ENCODE results near the gene VSIG10. TPM values are rescaled to one million over a fixed set of nuclear protein-coding genes. Genes with fewer than 3 reads are reported as not detected.
A peak's percentile ranks its signal among the peaks of the same experiment; 100 is the strongest.
"Not testable (repeated sequence)": the region's sequence is repeated elsewhere in the genome, so short reads cannot be mapped to it uniquely, and the experiment has no call there.

The VSIG10 gene
- total RNA-seq, 1 donor from 2014 or later: 9.6 TPM

DNA sequence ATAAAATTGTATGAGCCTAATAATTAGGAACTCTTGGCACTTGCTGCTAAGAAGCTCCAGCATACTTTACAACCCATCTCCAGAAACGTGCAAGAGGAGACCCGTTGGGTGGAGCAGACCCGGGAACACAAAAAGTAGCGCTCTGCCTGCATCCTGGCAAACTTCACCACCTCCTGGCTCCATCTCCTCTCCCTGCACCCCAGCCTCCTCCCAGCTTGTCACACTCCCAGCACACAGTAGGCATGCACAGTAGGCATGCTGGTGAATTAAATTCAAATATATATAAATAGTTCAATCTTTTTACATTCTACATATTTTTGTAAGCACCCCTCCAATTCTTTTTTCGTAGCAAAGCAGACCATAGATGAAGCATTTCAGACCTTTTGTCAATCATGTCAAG, 1.2 kb downstream of the VSIG10 start:
- Mint-ChIP-seq H3K27me3 (ENCODE audit: low read depth) (peaks cover 21% of the 10 kb centered on the region), H3K9me3 (no peaks in the 10 kb centered on the region), H3K4me3 (ENCODE audit: low read depth) (peak overlapping the region; percentile 91), H3K36me3 (ENCODE audit: low read depth) (no peaks in the 10 kb centered on the region), H3K4me1 (ENCODE audit: low read depth) (peaks cover 6% of the 10 kb centered on the region), H3K27ac (peak overlapping the region; percentile 63)
- no peak for DNase-seq (ENCODE audit: low spot score)
- intact Hi-C loops (cut with micrococcal nuclease): loop anchor here (5.0 kb wide), 1 partner anchor 40 kb away; the partner anchor contains the start of gene WSB2

DNA sequence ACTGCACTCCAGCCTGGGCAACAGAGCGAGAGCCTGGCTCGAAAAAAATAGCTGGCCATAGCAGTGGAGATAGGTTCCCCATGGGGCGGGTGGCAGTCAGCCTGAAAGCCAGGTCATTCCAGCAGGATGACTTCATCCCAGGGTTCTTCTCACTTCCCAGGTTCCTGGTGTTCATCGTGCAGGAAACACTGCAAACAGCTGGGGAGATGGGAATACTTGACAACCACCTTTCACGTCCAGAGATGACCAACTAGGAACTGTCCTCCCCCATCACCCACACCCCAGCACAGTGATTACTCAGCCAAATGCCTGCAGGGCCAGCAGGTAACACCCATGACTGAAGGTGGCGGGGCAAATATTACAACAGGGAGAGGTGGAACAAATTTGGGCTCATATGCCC, 1.7 kb downstream of the VSIG10 start:
- peaks cover 6% of the 10 kb centered on the region for H3K4me1 Mint-ChIP-seq (ENCODE audit: low read depth)
- no peaks in the 10 kb centered on the region for H3K36me3 Mint-ChIP-seq (ENCODE audit: low read depth)
- no peak overlapping the region for H3K27ac Mint-ChIP-seq
- H3K4me3 Mint-ChIP-seq (ENCODE audit: low read depth): peak overlapping the region; percentile 21
- intact Hi-C loops (cut with micrococcal nuclease): loop anchor here (5.0 kb wide), 1 partner anchor 40 kb away; the partner anchor contains the start of gene WSB2
- DNase-seq (ENCODE audit: low spot score): no peak
- no peaks in the 10 kb centered on the region for H3K9me3 Mint-ChIP-seq
- peaks cover 21% of the 10 kb centered on the region for H3K27me3 Mint-ChIP-seq (ENCODE audit: low read depth)

GRCh38 chr12:118101051-118101450, 2.8 kb downstream of the VSIG10 start:
- peaks cover 6% of the 10 kb centered on the region for H3K4me1 Mint-ChIP-seq (ENCODE audit: low read depth)

DNA sequence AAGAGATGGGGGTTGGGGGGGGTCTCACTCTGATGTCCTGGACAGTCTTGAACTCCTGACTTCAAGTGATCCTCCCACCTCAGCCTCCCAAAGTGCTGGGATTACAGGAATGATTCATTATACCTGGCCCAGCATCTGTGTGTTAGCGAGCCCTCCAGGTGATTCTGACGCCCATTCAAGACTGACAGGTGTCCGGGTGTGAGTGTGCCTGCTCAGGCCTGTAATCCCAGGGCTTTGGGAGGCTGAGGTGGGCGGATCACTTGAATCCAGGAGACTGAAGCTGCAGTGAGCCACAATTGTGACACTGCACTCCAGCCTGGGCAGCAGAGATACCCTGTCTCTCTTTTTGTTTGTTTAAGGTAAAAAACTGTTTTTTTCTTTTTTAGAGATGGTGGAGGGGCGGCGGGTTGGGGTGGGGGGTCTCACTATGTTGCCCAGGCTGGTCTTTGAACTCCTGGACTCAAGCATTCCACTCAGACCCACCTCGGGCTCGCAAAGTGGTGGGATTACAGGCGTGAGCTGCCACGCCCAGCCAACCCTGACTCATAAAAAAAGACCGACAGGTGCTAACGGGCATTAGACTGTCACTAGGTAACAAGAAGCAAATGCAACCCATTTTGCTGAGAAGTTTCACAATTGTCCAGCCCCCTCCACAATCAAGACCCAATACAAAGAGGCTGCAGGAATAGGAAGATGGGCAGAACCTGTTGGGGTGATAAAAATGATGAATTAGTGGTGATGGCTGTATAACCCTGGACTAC, 4.7 kb downstream of the VSIG10 start:
- Mint-ChIP-seq H3K4me3 (ENCODE audit: low read depth) (no peak overlapping the region), H3K27ac (no peak overlapping the region), H3K4me1 (ENCODE audit: low read depth) (peaks cover 3% of the 10 kb centered on the region), H3K9me3 (no peaks in the 10 kb centered on the region), H3K27me3 (ENCODE audit: low read depth) (peaks cover 18% of the 10 kb centered on the region), H3K36me3 (ENCODE audit: low read depth) (no peaks in the 10 kb centered on the region)
- DNase-seq (ENCODE audit: low spot score): no peak
- intact Hi-C loops (cut with micrococcal nuclease): no loop called here

More at GRCh38 chr12:118101051-118101450, 2.8 kb downstream of the VSIG10 start:
- Mint-ChIP-seq H3K27ac (no peak overlapping the region), H3K27me3 (ENCODE audit: low read depth) (peaks cover 21% of the 10 kb centered on the region), H3K4me3 (ENCODE audit: low read depth) (no peak overlapping the region), H3K36me3 (ENCODE audit: low read depth) (no peaks in the 10 kb centered on the region), H3K9me3 (no peaks in the 10 kb centered on the region)
- no peak for DNase-seq (ENCODE audit: low spot score)
- intact Hi-C loops (cut with micrococcal nuclease): loop anchor here (5.0 kb wide), 1 partner anchor 39 kb away; the partner anchor contains the start of gene WSB2

GRCh38 chr12:118098401-118098800, 5.4 kb downstream of the VSIG10 start:
- no peak overlapping the region for H3K27ac Mint-ChIP-seq
- H3K4me1 Mint-ChIP-seq (ENCODE audit: low read depth): peaks cover 3% of the 10 kb centered on the region
- no peak overlapping the region for H3K4me3 Mint-ChIP-seq (ENCODE audit: low read depth)
- no peaks in the 10 kb centered on the region for H3K9me3 Mint-ChIP-seq
- intact Hi-C loops (cut with micrococcal nuclease): no loop called here
- DNase-seq (ENCODE audit: low spot score): no peak
- H3K36me3 Mint-ChIP-seq (ENCODE audit: low read depth): no peaks in the 10 kb centered on the region
- peaks cover 18% of the 10 kb centered on the region for H3K27me3 Mint-ChIP-seq (ENCODE audit: low read depth)

- no peak overlapping the region for H3K27ac Mint-ChIP-seq
- no peaks in the 10 kb centered on the region for H3K9me3 Mint-ChIP-seq
- no peak for DNase-seq (ENCODE audit: low spot score)
- H3K4me1 Mint-ChIP-seq (ENCODE audit: low read depth): no peaks in the 10 kb centered on the region
- no peaks in the 10 kb centered on the region for H3K27me3 Mint-ChIP-seq (ENCODE audit: low read depth)
- no peak overlapping the region for H3K4me3 Mint-ChIP-seq (ENCODE audit: low read depth)
- intact Hi-C loops (cut with micrococcal nuclease): no loop called here
- no peaks in the 10 kb centered on the region for H3K36me3 Mint-ChIP-seq (ENCODE audit: low read depth)
Measured at GRCh38 chr12:118094039-118094438, 9.8 kb downstream of the VSIG10 start.

DNA sequence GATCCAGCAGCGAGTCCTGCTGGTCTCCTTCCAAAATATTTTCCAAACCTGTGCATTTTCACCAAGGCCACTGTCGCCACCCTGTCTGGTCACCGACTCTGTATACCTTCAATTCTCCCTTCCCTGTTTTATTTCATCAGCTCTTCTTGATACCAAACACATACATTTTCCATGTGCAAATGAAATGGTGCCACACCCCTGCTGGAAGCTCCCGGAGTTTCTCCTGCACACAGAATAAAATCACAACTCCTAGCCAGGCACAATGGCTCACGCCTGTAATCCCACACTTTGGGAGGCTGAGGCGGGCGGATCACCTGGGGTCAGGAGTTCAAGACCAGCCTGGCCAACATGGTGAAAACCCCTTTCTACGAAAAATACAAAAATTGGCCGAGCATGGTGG, 14.0 kb downstream of the VSIG10 start:
- Mint-ChIP-seq H3K9me3 (no peaks in the 10 kb centered on the region), H3K4me1 (ENCODE audit: low read depth) (no peaks in the 10 kb centered on the region), H3K36me3 (ENCODE audit: low read depth) (no peaks in the 10 kb centered on the region), H3K27ac (no peak overlapping the region), H3K27me3 (ENCODE audit: low read depth) (no peaks in the 10 kb centered on the region), H3K4me3 (ENCODE audit: low read depth) (no peak overlapping the region)
- DNase-seq (ENCODE audit: low spot score): no peak
- intact Hi-C loops (cut with micrococcal nuclease): no loop called here

DNA sequence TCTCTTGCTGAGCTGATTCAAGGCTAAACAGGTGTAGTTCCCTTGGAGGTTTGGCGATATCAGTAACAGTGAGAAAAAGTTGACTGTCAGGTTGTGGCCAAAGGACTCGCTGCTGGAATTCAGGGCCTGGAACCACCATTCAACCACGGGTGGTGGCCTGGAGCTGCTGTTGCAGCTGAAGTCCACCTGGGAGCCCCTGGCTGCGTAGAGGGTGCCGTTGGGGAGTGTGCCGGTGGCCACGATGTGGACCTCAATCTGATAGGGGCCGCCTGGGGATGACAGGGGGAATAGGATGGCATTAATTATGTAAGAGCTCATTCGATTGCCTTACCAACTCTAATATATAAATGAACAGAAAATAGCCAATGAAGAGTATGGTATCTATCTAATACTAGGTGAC, 21.6 kb downstream of the VSIG10 start:
- no peaks in the 10 kb centered on the region for H3K9me3 Mint-ChIP-seq
- no peak overlapping the region for H3K4me3 Mint-ChIP-seq (ENCODE audit: low read depth)
- no peaks in the 10 kb centered on the region for H3K36me3 Mint-ChIP-seq (ENCODE audit: low read depth)
- intact Hi-C loops (cut with micrococcal nuclease): no loop called here
- H3K27ac Mint-ChIP-seq: no peak overlapping the region
- DNase-seq (ENCODE audit: low spot score): no peak
- H3K27me3 Mint-ChIP-seq (ENCODE audit: low read depth): no peaks in the 10 kb centered on the region
- H3K4me1 Mint-ChIP-seq (ENCODE audit: low read depth): no peaks in the 10 kb centered on the region

- H3K9me3 Mint-ChIP-seq; H3K27ac Mint-ChIP-seq; H3K4me1 Mint-ChIP-seq (ENCODE audit: low read depth); H3K27me3 Mint-ChIP-seq (ENCODE audit: low read depth); intact Hi-C loops (cut with micrococcal nuclease); H3K36me3 Mint-ChIP-seq (ENCODE audit: low read depth); H3K4me3 Mint-ChIP-seq (ENCODE audit: low read depth); DNase-seq (ENCODE audit: low spot score): not testable (repeated sequence)
Measured at GRCh38 chr12:118081521-118081920, 22.3 kb downstream of the VSIG10 start.

- H3K27me3 Mint-ChIP-seq (ENCODE audit: low read depth): no peaks in the 10 kb centered on the region
- intact Hi-C loops (cut with micrococcal nuclease): no loop called here
- DNase-seq (ENCODE audit: low spot score): no peak
- H3K36me3 Mint-ChIP-seq (ENCODE audit: low read depth): no peaks in the 10 kb centered on the region
- H3K4me1 Mint-ChIP-seq (ENCODE audit: low read depth): peaks cover 2% of the 10 kb centered on the region
- no peaks in the 10 kb centered on the region for H3K9me3 Mint-ChIP-seq
- H3K27ac Mint-ChIP-seq: no peak overlapping the region
- no peak overlapping the region for H3K4me3 Mint-ChIP-seq (ENCODE audit: low read depth)
Measured at GRCh38 chr12:118073768-118074167, 30.0 kb downstream of the VSIG10 start.

DNA sequence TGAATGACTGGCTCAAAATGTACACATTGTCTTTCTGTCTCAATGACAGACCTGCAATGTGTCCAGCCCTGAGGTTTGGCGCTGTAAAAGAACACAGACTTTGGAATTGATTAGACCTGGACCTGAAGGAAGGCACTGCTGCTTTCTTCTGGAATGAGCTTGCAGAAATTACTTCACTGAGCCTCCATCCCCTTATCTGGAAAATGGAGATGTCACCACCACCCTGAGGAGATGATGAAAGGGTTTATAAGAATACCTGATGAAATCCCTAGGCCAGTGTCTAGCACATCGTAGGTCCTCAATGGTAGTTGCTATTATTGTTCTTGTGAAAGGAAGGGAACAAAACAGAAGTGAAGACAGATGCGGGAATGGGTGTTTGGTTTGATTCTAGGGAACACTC, 33.2 kb downstream of the VSIG10 start:
- peaks cover under 1% of the 10 kb centered on the region for H3K36me3 Mint-ChIP-seq (ENCODE audit: low read depth)
- peaks cover 12% of the 10 kb centered on the region for H3K4me1 Mint-ChIP-seq (ENCODE audit: low read depth)
- no peak overlapping the region for H3K4me3 Mint-ChIP-seq (ENCODE audit: low read depth)
- DNase-seq (ENCODE audit: low spot score): no peak
- H3K27me3 Mint-ChIP-seq (ENCODE audit: low read depth): no peaks in the 10 kb centered on the region
- intact Hi-C loops (cut with micrococcal nuclease): no loop called here
- no peaks in the 10 kb centered on the region for H3K9me3 Mint-ChIP-seq
- H3K27ac Mint-ChIP-seq: no peak overlapping the region

DNA sequence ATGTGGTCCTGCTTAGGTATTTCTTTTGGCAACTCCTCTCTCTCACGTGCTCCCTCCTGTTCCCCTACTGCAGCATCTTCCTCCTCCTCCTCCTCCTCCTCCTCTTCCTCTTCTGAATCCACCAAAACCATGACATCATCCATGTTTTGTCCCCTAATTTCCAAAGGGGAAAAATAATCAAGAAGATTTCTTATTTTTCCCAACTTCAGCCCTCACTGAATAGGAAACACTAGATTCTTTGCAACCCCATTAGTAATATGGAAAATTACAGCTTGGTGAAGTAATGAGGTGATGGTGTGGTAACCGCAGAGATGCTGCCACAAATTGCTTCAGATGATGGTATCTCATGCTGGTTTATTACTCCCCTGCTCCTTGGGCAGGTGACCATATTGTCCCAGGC, 35.4 kb downstream of the VSIG10 start:
- H3K27me3 Mint-ChIP-seq (ENCODE audit: low read depth): no peaks in the 10 kb centered on the region
- no peak for DNase-seq (ENCODE audit: low spot score)
- no peak overlapping the region for H3K4me3 Mint-ChIP-seq (ENCODE audit: low read depth)
- H3K9me3 Mint-ChIP-seq: no peaks in the 10 kb centered on the region
- no peak overlapping the region for H3K27ac Mint-ChIP-seq
- H3K4me1 Mint-ChIP-seq (ENCODE audit: low read depth): peaks cover 34% of the 10 kb centered on the region
- H3K36me3 Mint-ChIP-seq (ENCODE audit: low read depth): peaks cover 7% of the 10 kb centered on the region
- intact Hi-C loops (cut with micrococcal nuclease): no loop called here

GRCh38 chr12:118065380-118065779, 38.4 kb downstream of the VSIG10 start:
- no peaks in the 10 kb centered on the region for H3K9me3 Mint-ChIP-seq
- no peak for DNase-seq (ENCODE audit: low spot score)
- peaks cover 14% of the 10 kb centered on the region for H3K36me3 Mint-ChIP-seq (ENCODE audit: low read depth)
- H3K4me3 Mint-ChIP-seq (ENCODE audit: low read depth): no peak overlapping the region
- no peaks in the 10 kb centered on the region for H3K27me3 Mint-ChIP-seq (ENCODE audit: low read depth)
- H3K27ac Mint-ChIP-seq: no peak overlapping the region
- peaks cover 42% of the 10 kb centered on the region for H3K4me1 Mint-ChIP-seq (ENCODE audit: low read depth)
- intact Hi-C loops (cut with micrococcal nuclease): no loop called here

Measured in activated T-helper 2 cell treated with anti-CD3 and anti-CD28 coated beads, Interferon-gamma antibody, Interleukin-2, Interleukin-4, amounts not matched to agents 10 μg/mL and 5 μg/mL and 100 μg/mL, durations not matched to agents 14 hours and 24 hours and 36 hours (primary cell).